Stimulated activated CD8-positive, alpha-beta memory T cell treated with anti-CD3 and anti-CD28 coated beads, Interleukin-15, amount 100 ng/mL, for 1 hour (primary cell): ENCODE results near the gene GBX2.

ENCODE experiments used
- DNase-seq: peaks from one replicate; pipeline ENCODE4 v3.0.0-alpha.2; 2020; ENCODE audit warnings: low read depth

GBX2 gene

DNA sequence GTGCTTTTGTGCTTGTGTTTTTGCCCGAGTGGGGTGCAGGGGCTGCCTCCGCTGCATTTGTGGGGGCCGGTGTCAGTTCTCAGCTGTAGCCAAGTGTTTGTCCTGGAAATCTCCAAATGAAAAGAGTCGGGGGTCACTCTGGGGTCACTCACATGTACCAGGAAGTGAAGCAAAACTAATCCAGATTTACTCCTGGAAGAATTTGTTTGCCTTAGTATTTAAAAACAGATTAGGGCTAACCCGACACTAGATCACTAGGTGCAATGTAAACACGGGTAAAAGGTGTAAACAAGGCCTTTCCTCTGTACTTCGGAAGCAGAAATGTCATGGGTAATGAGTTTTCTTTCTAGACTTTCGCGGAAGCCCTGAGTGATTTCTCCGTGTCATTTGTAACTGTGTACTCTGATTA is 50.3 kb downstream of the GBX2 start:
- DNase-seq: no peak

DNA sequence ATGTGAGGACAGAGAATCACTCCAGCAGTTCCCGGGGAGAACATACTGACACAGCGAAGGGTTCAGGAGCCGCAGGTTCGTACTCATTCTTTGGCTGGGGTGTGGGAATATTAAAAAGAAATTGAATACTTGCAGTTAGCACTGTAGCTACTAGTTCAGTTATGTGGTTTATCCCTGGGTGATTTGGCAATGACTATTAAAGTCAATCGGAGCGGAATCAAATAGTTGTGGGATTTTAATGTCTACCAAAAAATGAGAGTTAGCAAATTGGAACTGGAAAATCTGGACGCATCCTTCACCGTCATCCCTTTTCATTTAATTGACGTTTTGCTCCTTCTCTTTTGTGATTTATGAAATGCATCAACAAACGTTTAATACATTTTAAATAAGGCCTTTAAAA is 50.8 kb downstream of the GBX2 start:
- no peak for DNase-seq
